KOPT-K1 (cell line): ENCODE data around the gene SND1.

Source experiments
- H3K27ac ChIP-seq: fragments of 200-600 bp; sonication (generic); 2 replicates; pipeline ENCODE4 v1.5.1; 2016; ENCODE audit warnings: antibody characterized with exemption, mild to moderate bottlenecking, low read depth, low read length; ENCODE audit not compliant: poor library complexity, severe bottlenecking
- H3K36me3 ChIP-seq: fragments of 200-600 bp; sonication (generic); 2 replicates; pipeline ENCODE4 v1.5.1; 2017; ENCODE audit warnings: antibody characterized with exemption, mild to moderate bottlenecking, low read length, moderate library complexity; ENCODE audit not compliant: insufficient read depth
- H3K9me3 ChIP-seq: fragments of 200-600 bp; sonication (generic); 2 replicates; pipeline ENCODE4 v1.5.1; 2017; ENCODE audit warnings: antibody characterized with exemption, low read length, mild to moderate bottlenecking; ENCODE audit not compliant: insufficient read depth, poor library complexity, severe bottlenecking

Gene SND1

DNA sequence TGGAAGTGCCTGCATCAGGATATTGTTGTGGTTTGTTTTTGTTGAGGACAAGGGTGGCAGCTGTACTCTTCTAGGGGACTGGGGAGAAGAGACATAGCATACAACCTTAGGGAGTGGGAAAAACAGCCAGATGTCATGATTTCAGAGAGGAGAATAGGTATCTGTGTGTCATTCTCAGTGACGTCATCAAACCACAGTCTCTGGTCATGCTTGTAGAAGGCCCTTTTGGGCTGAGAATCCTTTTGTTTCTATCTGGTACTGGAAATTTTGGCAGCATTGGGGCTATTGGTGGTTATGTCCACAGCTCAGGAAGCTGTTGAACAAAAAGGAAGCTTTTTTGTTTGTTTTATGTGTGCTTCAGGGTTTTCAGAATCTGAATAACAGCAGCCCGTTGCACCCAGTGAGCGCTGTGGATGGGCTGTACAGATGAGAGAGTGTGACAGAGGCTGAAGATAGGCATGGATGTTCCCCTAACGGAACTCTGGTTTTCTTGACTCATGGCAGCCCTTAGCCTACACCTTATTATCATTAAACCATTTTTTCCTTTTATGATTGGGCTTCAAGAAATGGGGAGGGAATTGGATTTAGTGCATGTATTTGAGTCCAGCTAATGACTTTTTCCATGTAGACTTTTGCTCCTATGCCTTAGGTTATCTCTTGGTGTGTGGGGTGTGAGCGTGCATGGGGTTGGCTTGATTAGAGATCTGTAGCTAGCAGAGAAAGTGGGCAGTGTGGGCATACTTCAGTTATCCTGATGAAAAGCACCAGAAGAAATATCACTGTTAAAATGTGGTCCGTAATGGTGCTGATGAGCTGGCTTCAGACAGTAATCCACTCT, 65.7 kb downstream of the SND1 start:
- Histone ChIP-seq H3K9me3 (no peaks in the 10 kb centered on the region), H3K36me3 (peaks cover 90% of the 10 kb centered on the region), H3K27ac (no peak overlapping the region)

DNA sequence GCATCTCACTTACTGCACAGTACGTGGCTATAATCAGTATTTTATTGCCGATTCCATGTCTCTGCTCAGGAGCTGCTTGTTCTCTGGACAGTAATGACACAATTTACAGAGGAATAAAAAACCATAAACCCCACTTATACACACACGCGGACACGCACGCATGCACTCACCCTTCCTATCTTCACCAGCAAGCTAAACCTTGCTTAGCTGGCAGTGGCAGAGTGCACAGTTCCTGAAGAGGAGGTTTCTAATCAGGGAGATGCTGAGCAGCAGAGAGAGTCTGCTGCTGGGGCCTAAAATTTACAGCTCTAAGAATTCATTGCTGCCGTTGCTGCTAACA, 66.3 kb downstream of the SND1 start:
- Histone ChIP-seq H3K27ac (no peak overlapping the region), H3K9me3 (no peaks in the 10 kb centered on the region), H3K36me3 (peaks cover 90% of the 10 kb centered on the region)

DNA sequence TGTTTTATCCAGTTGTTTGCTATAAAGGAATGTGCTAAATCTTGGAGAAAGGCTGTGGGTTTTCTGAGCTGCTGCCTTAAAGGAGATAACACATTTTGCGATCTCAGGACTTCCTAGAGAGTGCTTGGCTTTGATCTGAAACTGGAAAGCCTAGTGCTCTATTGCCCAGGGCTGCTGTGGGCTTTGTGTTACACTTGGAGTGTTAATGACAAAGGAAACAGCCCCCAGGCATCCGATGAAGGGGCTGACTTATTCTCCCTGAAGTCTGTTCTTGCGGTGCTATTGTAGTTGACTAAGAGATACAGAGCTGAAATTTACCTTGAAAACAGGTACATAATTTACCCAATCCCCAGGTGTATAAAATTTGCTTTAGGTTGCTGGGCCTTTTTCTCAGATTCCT, 74.5 kb downstream of the SND1 start:
- Histone ChIP-seq H3K9me3 (no peaks in the 10 kb centered on the region), H3K27ac (no peak overlapping the region), H3K36me3 (peaks cover 98% of the 10 kb centered on the region)

DNA sequence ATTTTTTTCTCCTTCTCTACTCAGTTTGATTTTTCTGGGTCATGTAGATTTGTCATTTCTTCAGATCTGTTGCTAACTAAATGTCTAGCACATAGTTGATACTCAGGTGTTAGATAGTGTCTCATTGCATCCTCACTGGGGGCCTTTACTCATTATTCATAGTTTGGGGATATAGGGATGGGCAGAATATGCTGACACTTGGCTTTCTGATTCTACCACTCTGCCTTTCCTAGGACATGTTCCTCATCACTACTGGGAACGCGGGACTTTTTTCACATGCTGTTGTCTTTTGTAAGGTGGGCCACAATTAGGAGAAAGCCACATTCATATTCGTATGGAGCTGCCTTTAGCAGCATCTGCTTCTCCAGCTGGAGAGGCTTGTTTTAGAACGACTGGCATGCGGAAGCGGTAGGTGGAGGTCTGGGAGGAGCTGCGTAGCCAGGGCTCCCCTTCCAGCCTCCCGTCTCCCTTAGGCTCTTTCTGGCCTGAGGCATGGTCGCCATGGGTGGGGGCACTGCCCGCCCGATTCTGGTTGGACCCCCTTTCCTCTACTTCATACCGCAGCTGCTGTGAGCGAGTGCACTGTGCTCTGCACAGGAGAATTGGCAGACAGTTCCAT, 78.8 kb downstream of the SND1 start:
- no peaks in the 10 kb centered on the region for H3K9me3 ChIP-seq
- peaks cover 91% of the 10 kb centered on the region for H3K36me3 ChIP-seq
- no peak overlapping the region for H3K27ac ChIP-seq

DNA sequence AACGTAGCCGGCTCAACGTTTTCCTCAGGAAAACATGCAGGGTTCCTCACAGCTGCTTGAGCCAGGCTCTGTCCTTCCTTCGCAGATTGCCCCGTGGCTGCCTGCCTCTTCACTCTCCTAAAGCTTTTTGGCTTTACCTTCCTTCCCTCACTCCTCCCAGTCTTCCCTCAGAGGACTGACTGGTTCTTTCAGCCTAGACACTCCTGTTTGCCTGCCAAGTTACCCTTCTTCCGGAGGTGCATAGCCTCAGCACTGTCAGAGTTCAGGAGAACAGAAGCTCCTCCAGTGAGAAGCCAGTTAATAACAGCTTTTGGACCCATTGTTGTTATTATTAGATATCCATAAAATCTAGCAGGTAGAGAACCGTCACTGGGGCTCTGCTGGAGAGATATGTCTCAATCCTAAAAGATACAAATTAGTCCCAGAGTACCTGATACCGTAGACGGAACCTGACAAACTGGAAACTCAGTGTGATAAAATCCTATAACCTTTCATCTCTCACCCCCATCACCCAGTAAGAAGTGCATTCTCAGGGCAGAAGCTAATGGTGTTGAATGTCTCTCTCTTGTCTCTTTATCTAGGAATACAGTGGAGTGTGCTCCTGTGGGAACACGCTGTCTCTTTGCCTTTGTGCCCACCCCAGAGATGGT, 79.6 kb downstream of the SND1 start:
- H3K9me3 ChIP-seq: no peaks in the 10 kb centered on the region
- peaks cover 91% of the 10 kb centered on the region for H3K36me3 ChIP-seq
- no peak overlapping the region for H3K27ac ChIP-seq

DNA sequence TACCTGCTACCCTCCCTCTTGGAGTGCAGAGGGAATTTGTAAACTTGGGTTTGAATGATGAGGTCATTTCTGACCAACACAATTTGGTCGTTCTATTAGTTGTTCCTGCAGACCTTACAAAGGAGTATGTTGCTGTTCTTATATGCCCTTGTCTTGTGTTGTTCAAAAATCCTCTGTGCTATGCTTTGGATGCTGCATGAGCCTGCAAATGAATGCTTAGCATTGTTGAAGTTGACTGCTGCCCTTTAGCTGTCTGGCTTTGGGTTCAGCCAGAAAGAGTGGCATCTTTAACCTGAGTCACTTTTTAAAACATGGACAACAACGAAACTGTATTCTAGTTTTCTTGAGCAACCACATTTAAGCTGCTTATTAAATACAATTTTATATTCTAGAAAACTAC, 80.3 kb downstream of the SND1 start:
- Histone ChIP-seq H3K27ac (no peak overlapping the region), H3K36me3 (peaks cover 91% of the 10 kb centered on the region)

DNA sequence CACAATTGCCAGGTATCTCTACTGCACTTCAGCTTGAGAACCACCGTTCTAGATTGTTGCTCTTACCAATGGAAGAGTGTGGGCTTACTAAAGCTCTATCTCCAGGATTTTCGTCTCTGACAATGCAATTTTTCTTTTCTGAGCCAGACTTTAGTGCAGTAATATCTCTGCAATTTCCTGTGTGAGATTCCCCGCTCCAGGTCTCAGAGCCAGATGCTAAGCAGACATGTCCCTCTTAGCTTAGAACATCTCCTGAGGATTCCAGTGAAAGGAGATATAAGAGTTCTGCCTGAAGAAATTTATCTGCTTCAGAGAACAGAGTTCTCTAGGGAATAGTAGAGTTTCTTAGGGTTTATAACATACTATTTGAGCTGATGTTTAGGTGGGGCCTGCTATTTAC, 82.0 kb downstream of the SND1 start:
- Histone ChIP-seq H3K27ac (no peak overlapping the region), H3K9me3 (no peaks in the 10 kb centered on the region), H3K36me3 (peaks cover 89% of the 10 kb centered on the region)

More for the DNA sequence above, 80.3 kb downstream of the SND1 start:
- H3K9me3 ChIP-seq: no peaks in the 10 kb centered on the region

DNA sequence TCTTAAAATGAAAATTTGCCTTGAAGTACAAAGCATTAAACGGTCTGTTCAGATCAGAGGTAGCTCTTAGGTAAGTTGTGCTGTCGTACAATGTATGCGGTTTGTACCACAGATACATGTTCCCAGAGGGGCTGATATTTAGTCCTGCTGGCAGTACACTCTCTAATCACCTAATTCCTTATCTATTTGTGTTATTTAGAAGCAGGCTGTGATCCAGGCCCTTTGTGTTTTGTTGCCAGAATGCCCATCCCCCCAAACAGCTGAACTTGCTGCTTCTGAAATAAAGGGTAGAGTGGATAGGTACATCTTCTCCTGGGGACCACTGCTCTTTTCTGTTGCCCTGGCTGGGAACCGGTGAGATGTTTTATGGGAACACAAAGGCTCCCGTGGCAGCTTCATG, 84.5 kb downstream of the SND1 start:
- H3K27ac ChIP-seq: no peak overlapping the region
- H3K9me3 ChIP-seq: no peaks in the 10 kb centered on the region
- peaks cover 83% of the 10 kb centered on the region for H3K36me3 ChIP-seq

DNA sequence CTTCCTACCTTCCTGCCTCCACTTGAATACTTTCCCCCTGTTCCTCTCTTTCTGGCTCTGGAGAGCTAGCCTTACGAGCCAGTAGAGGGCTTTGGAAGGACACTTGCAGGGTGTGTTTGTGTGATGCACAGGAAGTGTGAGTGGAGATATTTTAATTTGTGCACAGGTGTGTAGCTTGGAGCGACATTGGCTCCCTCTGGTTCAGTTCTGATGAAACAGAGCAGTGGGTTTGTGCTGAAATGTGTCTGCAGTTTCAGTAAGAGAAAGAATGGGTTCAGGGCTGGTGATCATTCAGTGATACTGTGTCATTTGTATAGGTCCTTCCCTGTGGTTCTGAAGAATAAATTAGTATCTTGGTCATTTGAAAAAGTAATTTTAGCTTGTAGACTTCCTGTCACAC, 86.9 kb downstream of the SND1 start:
- H3K9me3 ChIP-seq: no peaks in the 10 kb centered on the region
- no peak overlapping the region for H3K27ac ChIP-seq
- peaks cover 78% of the 10 kb centered on the region for H3K36me3 ChIP-seq

DNA sequence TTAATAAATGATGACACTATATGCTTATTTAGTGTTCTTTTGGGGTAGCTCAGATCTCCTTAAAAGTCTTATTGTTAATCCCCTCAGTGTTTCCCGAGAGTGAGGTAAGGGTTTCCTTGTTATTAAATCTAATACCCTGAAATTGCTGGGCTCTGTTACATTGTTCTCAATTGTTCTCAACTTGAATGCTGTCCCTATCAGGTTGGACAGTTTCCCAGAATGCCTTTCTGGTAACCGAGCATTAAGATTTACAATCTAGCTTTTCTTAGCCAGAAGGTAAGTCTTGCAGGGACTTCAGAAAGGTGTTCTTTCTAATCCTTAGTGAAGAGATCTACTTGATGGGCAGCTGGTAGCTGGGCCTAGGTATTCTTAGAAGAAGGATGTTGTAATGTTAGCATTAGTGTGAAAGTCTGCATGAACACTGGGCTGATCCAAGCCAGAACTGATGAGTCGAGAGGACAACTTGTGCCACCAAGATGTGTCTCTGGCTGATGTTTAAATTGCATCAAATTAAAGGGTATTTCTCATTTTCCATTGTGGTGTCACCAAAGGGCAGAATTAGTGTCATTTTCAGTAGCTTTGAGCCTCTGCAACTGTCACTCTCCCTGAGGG, 89.9 kb downstream of the SND1 start:
- Histone ChIP-seq H3K27ac (no peak overlapping the region), H3K9me3 (no peaks in the 10 kb centered on the region), H3K36me3 (peaks cover 71% of the 10 kb centered on the region)

DNA sequence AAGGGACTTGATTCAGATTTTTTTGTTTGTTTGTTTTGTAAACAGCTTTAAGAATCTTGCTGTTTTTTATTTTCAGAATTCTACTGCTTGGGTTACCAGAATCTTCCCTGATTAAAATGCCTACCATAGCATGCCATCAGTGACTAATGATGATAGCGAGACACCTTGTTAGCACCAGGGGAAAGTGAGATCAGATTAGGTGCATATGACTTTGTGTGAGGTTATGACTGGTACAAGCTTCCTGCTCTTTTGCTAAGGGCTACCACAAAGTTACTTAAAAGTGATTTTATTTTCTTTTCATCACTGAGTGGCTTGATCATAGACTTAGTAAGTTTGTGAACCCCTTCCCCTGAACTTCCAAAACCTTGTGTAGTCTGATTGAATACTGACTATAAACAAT, 93.5 kb downstream of the SND1 start:
- Histone ChIP-seq H3K36me3 (peaks cover 71% of the 10 kb centered on the region), H3K9me3 (no peaks in the 10 kb centered on the region), H3K27ac (no peak overlapping the region)

DNA sequence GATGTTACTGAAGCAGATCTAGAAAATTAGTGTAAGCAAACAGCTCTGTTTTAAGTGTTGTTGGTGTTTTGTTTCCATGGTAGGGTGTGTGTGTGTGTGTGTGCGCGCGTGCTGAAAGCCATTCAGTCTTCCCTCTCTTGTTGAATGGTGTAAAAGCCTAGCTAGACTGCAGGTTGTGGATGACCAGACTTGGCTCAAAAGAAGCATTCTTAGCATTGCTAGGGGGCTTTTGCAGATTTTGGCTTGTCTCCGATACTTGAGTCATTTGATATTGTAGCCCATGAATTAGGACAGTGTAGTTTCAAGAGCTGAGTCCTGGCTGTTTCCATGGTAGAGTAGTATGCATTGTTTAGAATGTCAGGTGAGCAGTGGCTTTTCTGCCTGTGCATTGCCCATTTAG, 99.1 kb downstream of the SND1 start:
- Histone ChIP-seq H3K36me3 (peaks cover 41% of the 10 kb centered on the region; the same call in 1 of the 2 replicates), H3K27ac (no peak overlapping the region), H3K9me3 (no peaks in the 10 kb centered on the region)

DNA sequence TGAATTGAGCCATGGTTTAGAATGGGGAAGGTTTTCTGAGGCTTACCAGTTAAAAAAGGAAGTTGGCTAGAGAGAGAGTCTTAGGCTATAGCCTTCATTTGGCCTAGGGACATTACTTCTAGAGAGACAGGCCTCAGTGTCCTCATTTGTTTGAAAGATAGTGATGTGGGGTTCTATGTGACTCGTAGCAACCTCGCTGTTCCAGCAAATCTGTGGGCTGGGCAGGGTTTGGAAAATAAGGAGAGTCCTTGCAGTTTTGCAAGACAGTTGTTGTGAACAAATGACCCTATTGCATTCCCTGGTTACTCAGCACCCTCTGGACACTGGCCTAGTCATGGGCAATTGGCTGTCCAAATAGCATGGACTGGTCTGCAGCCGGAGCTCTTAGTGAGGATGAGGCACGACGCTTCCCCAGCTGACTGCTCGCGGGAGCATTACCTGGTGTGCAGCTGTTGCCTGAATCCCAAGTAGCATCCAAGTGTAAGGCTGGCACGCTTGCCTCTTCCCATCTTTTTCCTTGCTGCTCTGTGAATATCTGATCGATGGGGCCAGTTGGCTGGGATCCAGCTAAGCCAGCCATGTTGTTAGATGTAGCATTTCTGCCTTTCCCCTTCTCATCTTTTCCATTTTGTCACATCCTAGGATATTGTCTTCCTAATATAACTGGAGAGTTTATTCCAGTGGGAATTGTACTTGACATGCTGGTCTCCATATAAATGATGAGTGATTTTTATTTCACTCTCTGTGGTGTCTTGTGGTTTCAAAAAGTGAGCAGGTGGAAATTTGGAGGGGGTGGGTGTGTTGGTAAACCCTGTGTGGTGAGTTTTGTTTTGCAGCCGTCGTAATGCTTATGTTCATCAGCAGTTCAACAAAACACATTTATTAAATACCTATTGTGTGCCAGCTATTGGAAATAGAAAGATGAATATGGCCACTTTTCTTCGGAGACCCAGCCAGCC, 99.8 kb downstream of the SND1 start:
- Histone ChIP-seq H3K9me3 (no peaks in the 10 kb centered on the region), H3K27ac (no peak overlapping the region), H3K36me3 (peaks cover 36% of the 10 kb centered on the region; the same call in 1 of the 2 replicates)

DNA sequence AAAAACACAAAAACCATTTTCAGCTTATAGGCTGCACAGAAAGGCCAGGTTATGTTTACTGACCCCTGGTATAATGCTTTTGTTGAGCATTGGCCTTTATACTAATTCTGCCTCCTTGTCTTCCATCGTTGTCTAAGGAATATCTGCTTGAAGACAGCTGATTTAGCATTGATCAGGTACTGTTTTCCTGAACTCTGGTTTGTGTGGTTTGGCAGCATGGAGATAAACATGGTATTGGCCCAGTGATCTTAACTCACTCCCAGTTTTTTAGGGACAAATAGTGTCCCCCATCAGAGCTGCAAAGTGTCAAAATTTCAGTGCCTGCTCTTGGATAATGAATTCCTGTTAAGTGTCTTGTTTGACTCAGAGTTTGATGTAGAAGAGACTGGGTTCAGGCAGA, 100.8 kb downstream of the SND1 start:
- H3K36me3 ChIP-seq: peaks cover 26% of the 10 kb centered on the region; the same call in 1 of the 2 replicates
- H3K9me3 ChIP-seq: no peaks in the 10 kb centered on the region

More for the DNA sequence above, 100.8 kb downstream of the SND1 start:
- H3K27ac ChIP-seq: no peak overlapping the region
